NCI-H2227 treated with DMSO at 0.1 percent for 48 hours (cell line): ENCODE results near the gene RASSF8.

Experiments used
- DNase-seq: peaks from one replicate; lab custom pipeline; 2025; lab: John Stamatoyannopoulos, UW

The RASSF8 gene

DNA sequence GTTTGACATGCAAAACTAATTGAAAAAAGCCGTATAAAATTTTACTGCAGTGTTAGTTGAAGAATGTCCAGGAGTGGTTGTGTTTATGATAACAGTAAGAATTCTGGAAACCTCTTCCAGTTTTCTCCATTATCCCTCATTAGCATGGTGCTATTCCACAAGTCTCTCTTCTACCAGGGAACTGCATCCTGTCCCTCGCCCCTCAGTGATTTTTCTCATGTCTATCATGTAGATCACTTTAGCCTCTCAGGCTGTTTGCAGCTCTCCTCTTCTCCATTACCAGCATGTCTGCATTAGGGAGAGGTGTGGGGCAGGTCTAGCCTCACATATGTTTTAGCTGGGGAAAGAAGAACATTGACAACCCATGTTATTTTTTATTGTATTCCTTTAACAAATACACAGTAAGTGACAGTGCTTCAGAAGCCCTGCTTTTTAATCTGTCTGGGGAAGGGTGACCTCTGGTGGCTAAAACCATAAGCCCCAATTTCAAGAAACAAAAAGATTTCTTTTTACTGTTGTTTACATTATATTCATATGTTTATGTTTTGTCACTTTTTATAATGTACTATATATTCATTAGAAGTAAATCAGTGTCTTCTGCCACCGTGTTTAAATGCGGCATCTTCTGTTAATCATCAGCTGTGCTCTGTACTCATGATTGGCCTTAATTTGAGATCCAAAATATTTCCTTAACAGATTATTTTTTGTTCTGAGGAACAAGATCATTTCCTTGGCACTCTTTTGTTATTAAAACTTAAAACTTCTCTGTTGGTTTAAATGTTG lies 70.7 kb downstream of the RASSF8 start:
- DNase-seq: no peak

DNA sequence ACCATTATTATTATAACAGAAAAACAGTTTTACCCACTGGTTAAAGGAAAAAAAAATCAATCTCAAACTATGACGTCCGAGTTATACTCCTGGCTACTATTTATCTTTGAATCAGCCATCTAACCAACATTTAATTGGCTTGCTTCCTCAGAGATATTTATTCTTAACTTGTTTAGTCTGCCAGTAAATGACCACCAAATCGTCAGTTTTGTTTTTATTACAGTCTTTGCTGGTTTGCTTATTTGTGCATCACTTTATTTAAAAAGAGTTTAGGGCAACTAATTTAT lies 71.2 kb downstream of the RASSF8 start:
- no peak for DNase-seq

DNA sequence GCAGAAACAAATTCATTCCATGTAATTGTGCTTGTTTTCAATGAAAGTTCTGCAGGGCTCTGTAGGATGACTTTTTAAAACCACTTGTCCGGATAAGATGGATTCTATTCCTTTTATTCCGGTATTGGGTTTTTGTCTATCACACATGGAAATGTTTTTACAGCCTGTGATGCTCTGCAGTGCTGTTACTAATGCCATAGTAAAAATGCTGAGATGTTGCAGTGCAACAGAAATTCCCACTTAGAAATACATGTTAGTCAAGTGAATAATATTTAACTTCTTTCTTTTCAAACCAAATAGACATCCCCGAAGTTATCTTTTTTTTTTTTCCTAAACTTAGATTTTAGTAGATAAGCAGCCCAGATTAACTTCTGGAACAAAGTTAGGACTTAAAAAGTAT lies 71.9 kb downstream of the RASSF8 start:
- no peak for DNase-seq

DNA sequence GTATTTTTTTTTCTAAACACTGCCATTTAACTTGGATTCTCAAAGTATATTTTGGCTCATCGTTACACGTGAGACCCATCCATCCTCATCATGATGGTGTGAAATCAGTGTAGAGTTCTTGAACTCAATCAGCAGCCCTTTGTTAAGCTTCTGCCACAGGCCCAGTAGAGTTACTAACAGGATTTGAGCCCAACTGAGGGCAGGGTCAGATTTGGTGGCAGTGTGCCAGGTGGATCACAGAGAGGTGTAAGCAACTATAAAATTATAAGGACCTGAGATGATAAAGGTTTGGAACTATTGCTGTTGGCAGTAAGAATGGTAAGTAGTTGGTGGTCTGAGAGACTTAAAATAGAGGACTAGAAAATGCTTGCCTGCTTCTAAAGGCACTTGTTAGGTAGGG lies 72.8 kb downstream of the RASSF8 start:
- DNase-seq: no peak

DNA sequence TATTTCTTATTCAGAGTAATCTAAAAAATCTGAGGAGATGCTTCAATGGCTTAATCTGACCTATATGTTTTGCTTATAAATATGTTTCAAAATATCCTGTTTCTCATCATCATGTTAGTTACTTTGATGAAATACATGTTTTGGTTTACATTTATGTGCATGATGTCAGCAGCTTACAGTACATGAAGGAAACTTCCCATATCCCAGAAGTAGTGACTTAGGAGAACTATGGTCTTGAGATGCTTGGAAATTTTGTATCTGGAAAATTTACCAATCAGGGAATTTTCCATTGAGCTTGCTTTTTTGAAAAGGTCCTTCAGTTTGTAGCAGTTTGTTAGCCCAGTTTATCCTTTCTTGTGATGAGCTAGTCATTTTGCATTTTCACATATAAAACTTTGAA lies 73.3 kb downstream of the RASSF8 start:
- no peak for DNase-seq

DNA sequence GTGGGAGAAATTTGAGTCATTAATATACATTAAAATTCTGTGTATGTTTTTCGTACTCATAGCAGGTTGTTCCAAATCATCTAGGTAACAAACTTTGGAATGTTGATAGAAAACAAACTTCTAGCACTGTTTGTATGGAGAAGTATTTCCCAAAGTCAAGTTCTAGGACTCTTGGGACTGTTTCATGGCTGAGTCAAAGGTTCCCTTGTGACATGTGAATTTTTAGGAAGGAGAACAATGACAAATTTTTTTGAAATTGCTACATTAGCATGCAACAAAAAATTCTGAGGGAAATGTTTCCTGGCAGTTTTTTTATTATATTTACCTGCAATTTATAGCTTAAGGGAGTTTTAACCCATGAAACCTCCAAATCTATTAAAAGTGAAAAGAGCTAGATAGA lies 73.8 kb downstream of the RASSF8 start:
- no peak for DNase-seq

DNA sequence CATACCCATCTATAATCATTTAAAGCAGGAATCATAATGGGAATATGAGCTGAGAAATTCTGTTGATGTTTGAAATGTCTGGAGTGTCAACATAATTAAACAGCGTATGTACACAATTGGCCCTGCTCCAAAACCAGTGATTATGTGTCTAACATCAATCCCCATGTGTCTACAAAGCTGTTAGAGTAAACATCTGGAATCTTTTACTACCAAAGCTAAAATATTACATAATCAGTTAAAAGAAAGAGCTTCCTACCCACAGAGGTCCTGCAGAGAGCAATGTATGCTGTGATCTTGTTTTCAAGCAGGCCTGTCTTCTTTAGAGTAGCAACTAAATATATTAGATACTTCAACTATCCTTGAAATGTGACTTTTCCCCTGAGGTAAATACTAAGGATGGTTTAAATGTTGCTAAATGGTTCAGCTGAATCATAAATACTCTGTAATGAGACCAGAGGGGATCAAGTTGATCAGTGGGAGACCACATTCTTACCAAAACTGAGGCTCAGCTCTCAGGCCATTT lies 74.3 kb downstream of the RASSF8 start:
- DNase-seq: no peak

DNA sequence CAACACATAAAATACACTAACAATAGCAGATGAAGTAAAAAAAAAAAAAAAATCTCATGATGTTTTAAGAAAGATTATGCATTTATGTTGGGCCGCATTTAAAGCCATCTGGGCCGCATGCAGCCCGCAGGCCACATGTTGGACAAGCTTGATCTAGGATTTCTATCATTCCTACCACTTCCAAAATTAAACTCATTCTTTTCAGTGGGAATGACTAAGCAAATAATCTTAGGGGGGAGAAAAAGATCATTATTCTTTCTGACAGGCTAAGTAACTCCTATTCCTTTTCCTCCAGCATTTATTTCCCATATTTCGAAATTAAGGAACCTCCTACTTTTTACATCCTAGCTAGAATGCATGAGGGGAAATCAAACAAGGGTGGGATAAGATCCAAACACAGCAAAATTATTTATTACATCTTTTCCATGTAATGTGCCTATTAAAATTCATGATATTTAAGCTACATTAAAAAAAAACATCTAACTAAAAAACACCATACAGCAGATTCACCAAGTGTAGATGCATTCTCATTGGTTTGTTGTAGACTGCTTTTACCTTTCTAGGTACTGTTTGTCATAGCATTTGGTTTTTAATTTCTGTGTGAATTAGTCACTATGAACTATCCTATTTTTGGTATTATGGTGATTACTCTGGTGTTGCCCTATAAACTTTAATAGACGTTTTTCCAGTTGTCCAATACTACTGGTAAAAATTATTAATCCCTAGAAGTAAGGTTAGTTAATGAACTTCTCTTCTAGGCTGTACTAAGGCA lies 76.1 kb downstream of the RASSF8 start:
- no peak for DNase-seq

DNA sequence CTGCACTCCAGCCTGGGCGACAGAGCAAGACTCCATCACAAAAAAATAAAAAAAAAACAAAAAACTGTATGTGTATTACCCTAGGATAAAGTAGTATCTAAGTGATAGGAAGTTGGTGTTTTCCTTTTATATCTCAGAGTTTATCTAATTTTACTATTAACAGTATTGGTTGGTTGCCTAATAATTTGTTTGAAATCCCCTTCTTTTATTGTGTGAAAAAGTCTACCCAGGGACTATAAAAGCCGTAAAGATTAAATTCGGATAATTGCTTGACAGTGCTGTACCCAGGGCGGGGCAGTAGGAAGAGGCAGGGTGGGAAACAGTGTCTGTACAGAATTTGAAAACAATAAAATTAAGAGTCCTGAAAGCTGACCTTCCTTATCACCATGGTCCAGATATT lies 78.4 kb downstream of the RASSF8 start:
- DNase-seq: no peak

DNA sequence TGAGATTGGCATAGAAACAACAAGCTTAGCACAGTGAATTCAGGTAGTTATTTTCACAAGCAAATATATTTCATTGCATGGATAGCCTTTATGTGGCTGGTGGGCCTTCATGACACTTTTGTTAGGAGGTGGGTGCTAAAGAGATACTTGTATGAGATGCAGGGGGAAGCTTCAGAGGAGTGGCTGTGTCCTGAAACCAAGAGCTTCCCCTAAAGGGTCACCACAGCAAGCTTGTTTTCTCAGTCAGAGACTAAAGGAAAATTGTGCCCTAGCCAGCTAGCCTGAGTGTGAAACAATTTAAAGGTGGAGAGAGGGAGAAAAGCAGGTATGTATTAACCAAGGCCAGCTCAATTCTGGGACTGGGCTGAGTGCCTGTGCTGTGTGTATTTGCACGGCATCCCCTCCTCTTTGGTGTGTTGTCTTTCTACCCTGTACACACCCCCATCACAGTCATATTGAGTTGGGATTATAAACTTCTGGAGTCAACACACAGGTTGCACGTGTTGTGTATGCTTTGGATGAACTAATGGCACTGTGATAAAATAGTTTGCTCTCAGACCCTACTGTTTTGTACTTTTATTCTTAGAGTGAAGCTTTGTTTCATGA lies 79.2 kb downstream of the RASSF8 start:
- no peak for DNase-seq

DNA sequence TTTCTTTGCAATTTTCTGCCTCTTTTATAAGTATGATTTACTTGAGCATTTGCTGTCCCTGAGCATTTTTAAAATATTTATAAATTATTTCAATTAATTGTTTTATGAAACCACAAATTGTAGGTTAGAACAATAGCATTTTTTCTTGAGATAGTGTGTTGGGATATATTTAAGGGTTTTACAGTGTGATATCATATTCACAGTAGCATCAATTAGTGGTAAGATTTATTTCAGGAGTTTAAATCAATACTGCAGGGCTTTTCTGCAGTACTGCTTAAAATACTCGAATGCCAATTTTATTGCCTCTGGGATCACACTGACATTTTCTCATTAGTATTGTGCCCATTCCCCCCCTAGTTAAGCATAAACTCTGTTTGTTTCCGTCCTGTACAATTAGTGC lies 84.2 kb downstream of the RASSF8 start:
- no peak for DNase-seq

DNA sequence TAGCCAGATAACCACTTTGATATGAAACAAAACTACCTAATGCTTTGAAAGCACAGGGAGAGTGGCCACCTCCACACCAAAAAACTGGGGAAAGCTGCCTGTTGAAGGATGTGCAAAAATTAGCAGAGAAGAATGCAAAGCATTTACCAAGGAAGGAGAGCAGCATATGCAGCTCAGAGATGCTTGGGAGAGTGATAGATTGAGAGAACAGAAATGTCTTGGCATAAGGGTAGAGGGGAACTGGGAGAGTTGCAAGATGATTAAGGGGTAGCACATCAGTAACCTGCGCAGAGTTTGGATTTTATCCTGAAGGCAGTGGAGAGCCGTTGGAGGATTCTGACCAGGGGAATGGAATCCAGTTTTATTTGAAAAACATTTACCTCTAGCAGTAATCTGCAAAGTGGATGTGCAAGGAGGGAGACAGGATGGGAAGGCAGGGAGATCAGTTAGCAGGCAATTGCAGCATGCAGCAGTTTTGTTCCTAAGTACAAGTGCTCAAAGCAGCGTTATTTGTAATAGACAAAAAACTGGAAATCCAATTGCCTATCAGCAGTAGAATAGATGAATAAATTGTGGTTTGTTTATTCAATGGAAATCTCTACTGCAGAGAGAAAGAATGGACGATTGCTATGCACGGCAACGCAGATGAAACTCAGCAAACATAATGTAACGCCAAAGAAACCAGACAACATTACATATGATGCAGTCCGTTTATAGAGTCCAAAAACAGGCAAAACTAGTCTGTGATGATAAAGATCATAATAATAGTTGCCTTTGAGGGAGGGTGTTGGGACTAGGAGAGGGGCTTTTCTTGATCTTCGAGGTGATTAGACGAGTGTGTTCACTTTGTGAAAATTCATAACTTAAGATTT lies 84.9 kb downstream of the RASSF8 start:
- no peak for DNase-seq

DNA sequence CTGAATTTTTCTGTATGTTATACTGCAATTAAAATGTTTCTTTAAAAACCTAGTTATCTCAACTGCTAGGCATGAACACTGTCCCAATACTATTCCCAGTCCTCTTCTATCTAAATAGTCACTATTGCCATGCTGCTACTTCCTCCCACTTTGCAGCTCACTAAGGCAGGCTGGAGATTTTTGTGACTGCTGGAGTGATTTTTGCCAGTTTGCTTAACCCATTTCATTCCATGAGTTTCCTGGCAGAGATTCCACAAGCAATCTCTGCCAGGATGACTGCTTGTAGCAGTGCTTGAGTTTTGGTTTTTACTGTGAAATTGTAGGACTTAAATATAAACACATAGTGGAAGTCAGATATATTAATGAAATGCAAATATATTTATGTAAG lies 85.5 kb downstream of the RASSF8 start:
- no peak for DNase-seq

DNA sequence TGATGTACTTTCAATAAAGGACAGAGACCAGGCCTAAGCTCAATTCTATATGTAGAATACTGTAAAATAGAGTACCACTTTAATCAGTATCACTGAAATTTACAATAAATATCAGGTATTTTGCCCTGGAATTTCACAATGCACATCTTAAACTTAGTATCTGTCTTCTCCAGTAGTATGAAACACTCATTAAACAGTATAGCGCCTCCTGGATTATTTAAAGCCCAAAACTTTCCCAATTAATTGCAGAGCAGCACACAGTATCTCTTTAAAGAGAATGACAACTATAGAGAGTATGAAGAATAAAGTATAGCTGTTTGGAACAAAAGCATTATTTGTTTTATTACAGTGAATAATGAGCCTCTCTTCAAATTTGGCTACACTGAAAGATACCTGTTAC lies 86.1 kb downstream of the RASSF8 start:
- no peak for DNase-seq

DNA sequence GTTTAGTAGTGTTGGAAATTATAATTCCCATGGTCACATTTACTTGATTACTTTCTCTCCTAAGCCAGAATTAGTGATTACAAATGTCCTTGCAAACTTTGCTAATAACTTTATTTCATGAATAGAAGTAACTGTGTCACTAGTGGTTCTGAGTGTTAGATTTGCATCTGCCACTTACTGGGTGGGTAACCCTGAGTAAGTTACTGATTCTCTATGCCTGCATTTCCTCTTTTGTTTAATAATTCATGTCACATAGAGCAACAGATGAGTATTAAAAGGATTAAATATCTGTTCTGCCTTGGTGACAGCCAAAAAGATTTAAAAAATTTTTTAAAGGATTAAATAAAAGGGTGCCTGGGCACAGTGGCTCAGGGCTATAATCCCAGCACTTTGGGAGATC lies 87.7 kb downstream of the RASSF8 start:
- no peak for DNase-seq

DNA sequence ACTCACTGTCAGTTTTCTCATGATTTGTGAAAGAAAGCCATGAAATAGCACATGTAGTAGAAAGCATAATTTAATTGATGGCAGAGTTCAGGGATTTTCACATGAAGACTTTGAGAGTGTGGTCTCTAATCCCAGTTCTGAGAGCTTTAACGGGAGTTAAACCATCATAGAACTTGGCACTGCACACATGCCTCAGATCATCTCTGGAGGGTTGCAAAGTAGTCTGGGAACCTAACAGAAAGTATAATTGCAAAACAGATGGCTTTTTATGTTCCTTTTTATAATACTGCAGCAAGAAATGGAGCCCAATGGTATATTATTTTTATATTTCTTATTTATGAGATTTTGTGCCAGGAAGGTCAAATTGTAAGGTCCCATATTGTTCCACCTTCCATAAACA lies 88.4 kb downstream of the RASSF8 start:
- no peak for DNase-seq

DNA sequence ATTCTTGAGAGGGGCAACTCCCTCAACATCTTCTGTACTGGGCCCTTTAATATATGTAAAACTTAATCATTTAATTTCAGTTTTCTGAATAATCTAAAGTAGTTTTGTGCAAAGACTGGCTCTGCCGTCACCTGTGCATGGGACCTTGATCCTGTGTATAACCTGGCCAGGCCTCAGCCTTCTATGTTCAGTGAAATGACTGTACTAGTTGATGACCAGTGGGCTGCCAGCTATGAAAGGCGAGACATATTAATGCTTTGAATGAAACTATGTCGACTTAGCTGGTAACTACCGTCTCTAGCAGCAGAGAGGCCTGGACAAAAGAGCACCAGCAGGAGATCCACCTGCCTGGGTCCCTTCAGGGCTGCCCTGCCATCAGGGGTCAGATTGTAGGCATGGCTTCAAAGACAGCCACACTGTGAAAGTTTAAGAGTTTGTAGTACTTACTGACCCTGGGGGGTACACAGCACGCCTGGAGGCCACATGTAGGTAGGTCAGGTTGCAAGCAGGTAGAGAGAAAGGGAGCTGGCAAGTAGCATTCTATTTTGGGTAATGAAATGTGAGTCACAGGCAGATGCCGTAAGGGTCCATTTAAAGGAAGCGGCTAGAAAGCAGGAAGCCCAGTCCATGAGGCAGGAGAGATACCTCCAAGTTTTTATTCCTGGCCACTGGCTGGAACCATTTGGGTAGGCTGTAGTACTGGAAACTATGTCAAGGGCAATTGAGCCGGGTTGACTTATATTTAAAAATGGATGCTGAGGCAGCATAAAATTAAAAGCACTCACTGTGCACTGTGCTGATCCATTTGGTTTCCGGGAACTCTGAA lies 89.1 kb downstream of the RASSF8 start:
- no peak for DNase-seq

DNA sequence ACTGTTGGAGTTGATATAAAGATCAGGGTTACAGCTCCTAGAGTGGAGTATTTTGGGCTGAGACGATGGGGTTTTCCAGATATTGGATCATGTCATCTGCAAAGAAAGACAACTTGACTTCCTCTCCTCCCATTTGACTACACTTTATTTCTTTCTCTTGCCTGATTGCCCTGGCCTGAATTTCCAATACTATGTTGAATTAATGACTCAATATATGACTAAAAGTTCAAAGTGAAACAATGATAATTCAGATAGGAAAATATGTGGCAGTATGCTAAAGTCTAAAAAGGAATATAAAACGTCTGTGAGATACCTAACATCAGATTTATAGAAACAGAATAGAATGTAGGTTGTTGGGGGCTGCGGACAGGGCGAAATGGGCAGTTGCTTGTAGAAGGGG lies 94.2 kb downstream of the RASSF8 start:
- no peak for DNase-seq

DNA sequence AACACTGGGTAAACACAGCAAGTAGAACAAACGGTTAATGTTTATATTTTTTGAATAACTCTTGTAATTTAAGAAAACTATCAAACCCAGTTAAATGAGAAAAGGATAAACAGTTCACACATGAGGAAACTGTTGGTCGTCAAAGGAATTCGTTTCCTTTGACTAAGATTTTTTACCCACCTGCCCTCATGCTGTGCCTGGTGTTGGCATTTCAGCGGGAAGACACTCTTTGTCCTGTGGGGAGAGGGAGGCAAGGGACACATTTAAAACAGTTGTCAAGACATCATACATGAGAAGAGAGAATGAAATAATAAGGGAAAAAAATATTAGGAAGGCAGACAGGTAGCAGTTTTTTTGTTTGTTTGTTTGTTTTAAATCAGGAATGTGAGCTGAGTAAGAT lies 95.9 kb downstream of the RASSF8 start:
- no peak for DNase-seq

DNA sequence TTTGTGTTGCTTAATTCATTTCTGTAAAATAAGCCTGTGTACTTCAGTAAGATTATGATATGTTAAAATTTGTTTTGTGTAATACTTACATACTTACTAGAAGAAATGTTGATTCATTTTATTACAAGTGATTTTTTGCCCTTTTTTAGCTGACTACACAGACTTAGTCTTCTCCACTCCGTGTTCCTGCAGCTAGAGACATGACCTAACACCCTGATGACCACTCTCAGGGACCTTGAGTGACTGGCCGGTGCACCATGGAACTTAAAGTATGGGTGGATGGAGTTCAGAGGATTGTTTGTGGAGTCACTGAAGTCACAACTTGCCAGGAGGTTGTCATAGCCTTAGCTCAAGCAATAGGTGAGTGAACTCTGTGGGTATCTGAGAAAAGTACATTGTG lies 96.6 kb downstream of the RASSF8 start:
- DNase-seq: no peak

DNA sequence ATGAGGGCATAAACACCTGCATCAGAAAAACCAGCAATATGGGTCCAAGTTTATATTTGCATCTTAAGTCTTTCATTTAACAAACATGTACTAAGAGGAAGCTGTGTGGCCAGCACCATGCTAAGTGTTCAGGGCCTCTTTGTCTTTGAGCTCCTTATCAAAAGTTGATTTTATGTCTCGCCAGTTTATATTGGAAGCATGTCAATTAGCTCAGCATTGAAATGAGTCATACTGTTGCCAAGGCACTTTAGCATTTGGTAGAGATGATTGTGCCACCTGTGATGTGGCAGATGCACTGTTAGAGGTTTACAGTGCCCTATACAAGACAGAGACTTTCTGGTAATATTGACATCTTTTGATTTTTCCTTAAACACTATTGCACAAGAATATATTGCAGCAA lies 97.9 kb downstream of the RASSF8 start:
- no peak for DNase-seq
